GM19438 (cell line): ENCODE measurements around the gene CCDC60.
"Not testable (repeated sequence)": the region's sequence is repeated elsewhere in the genome, so short reads cannot be mapped to it uniquely, and the experiment has no call there.

ENCODE experiments used
- ATAC-seq: cut with Tn5 transposase; IDR thresholded peaks from one replicate; pipeline ENCODE4 v1.9.1; 2021; ENCODE audit warnings: low read depth; ENCODE audit not compliant: unreplicated experiment

CCDC60 gene

GRCh38 chr12:119338593-119339363 lies 4.2 kb downstream of the CCDC60 start:
- ATAC-seq, result no peak

- no peak for ATAC-seq
These were observed 6.0 kb downstream of the CCDC60 start for GRCh38 chr12:119340578-119340977.

- no peak for ATAC-seq
These were observed 6.5 kb downstream of the CCDC60 start for GRCh38 chr12:119341020-119341419.

DNA sequence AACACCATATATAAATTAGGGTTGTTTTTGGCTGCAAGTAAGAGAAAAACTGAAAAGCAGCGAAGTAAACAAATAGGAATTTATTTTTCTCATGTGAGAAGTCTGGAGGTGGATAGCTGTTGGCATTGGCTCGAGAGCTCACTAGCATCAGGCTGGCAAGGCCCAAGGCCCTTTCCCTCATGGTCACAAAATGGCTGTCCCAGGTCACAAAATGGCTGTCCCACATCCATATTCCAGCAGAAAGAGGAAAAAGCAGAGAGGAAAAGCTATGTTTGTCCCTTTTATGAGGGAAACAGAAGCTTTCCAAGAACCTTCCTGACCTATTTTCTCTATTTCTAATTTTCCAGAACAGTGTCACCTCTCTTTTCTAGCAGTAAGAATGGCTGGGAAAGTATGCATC lies 7.5 kb downstream of the CCDC60 start:
- ATAC-seq, result no peak

DNA sequence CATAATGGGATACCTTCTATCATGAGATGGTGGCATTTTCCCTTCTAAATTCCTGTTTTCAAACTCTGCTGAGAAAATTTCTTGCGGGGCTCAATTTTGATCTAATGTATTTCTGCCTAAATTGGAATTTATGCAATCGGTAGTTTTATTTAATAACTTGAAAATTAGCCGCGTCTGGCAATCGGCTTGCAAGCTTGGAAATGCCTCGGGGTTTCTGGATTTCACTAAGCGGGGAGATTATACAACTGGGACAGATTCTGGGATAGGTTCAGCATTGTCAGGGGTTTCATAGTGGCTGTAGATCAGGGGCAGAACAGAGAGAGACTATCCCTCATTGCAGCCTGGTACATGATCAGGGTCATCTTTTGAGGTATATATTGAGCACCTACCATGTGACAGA lies 8.6 kb downstream of the CCDC60 start:
- ATAC-seq, result no peak

GRCh38 chr12:119354172-119354571 lies 19.6 kb downstream of the CCDC60 start:
- no peak for ATAC-seq

DNA sequence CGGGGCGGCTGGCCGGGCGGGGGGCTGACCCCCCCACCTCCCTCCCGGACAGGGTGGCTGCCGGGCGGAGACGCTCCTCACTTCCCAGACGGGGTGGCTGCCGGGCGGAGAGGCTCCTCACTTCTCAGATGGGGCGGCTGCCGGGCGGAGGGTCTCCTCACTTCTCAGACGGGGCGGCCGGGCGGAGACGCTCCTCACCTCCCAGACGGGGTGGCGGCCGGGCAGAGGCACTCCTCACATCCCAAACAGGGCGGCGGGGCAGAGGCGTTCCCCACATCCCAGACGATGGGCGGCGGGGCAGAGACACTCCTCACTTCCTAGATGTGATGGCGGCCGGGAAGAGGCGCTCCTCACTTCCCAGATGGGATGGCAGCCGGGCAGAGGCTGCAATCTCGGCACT lies 25.8 kb downstream of the CCDC60 start:
- not testable (repeated sequence) for ATAC-seq

DNA sequence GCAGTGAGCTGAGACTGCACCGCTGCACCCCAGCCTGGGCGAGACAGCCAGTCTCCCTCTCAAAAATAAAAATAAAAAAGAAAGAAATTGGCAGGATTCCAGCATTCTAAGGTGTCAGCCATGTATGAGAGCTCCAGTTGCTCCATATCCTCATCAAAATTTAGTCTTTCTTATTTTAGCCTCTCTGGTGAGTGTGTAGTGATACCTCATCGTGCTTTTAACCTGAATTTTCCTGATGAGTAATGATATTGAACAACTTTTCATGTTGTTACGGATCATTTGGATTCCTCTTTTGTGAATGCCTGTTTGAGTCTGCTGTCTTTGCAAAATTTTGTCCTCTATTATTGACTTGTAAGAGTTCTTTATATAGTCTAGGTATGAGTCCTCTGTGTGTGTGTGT lies 28.5 kb downstream of the CCDC60 start:
- ATAC-seq, result no peak

- no peak for ATAC-seq
These were observed 29.0 kb downstream of the CCDC60 start for GRCh38 chr12:119363490-119363889.

GRCh38 chr12:119365451-119365850 lies 30.9 kb downstream of the CCDC60 start:
- ATAC-seq, result no peak

DNA sequence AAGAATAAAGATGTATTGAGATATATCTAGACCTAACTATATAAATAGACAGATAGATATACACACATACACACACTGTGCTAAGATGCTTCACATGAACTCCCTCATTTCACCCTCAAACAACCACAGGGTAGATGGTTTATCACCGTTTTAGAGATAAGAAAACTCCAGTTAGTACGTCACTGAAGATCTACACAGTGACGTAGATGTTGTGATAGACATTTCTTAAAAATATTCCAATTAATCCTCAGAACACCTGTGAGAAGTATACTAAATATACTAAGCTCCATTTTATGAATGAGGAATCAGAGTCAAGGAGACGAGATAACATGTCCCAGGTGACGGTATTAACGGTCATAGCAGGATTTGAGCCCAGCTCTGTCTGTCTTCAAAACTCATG lies 31.5 kb downstream of the CCDC60 start:
- no peak for ATAC-seq

DNA sequence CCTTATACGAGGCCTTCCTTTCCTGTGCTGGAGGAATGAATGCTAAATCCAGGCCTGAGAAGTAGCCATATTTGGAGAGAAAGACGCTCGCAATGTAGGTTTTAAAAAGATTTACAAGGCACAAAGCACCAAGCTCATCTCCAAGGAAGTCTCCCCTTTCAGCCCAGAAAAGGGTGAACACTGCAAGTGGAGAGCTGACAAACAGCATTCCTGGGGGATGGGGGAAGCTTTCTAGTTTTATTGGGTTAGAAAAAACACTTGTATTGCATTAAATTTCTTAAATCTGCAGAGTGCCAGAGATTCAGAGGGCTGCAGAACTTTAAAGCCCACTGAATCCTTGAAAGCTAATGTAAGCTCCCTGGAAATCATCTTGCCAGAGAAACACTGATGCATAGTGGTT lies 34.6 kb downstream of the CCDC60 start:
- ATAC-seq, result no peak

- no peak for ATAC-seq
These were observed 35.5 kb downstream of the CCDC60 start for GRCh38 chr12:119369907-119370546.

- ATAC-seq, result no peak
These were observed 38.0 kb downstream of the CCDC60 start for GRCh38 chr12:119372540-119372939.

DNA sequence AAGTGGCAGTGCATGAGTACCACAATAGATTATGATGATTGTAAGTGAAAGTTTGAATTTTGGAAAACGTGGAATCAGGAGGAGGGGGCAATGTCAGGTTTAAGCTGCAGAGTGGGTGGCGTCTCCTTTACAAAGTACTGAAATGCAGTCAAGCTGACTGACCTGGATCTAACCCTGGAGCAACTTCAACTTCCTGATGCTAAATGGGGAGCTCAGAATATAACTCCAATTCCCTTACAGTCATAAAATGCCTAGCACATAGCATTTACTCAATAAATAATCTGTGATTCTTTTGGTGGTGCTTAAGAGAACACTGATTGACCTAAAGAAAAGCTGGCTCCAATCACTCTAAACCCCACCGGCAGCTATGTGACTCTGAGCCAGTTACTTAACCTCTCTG lies 38.5 kb downstream of the CCDC60 start:
- no peak for ATAC-seq

GRCh38 chr12:119373666-119374065 lies 39.1 kb downstream of the CCDC60 start:
- no peak for ATAC-seq

DNA sequence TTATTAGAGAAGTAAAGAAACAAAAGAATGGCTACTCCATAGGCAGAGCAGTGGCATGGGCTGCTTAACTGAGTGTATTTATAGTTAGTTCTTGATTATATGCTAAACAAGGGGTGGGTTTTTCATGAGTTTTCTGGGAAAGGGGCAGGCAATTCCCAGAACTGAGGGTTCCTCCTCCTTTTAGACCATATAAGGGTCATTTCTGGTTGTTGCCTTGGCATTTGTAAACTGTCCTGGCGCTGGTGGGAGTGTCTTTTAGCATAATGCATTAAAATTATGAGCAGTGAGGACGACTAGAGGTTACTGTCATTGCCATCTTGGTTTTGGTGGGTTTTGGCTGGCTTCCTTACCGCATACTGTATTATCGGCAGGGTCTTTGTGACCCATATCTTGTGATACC lies 40.1 kb downstream of the CCDC60 start:
- ATAC-seq, result no peak

- peak; percentile 90 for ATAC-seq
These were observed 40.8 kb downstream of the CCDC60 start for GRCh38 chr12:119375075-119375882.

DNA sequence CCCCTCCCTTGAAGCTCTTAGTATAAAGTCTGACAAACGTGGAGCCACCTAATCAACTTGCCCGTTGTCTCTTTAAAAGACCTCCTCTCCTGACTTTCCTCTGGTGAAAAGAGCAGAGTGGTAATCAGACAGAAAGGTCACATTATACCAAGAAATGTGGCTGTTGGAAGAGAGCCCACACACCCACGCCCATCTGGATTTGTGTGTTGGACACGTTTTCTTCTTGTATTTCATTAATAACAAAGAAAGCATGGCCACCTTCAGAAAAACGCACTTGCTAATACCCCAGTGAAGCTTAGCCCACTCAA lies 41.3 kb downstream of the CCDC60 start:
- ATAC-seq, result no peak

- ATAC-seq, result no peak
These were observed 44.4 kb downstream of the CCDC60 start for GRCh38 chr12:119378903-119379302.

DNA sequence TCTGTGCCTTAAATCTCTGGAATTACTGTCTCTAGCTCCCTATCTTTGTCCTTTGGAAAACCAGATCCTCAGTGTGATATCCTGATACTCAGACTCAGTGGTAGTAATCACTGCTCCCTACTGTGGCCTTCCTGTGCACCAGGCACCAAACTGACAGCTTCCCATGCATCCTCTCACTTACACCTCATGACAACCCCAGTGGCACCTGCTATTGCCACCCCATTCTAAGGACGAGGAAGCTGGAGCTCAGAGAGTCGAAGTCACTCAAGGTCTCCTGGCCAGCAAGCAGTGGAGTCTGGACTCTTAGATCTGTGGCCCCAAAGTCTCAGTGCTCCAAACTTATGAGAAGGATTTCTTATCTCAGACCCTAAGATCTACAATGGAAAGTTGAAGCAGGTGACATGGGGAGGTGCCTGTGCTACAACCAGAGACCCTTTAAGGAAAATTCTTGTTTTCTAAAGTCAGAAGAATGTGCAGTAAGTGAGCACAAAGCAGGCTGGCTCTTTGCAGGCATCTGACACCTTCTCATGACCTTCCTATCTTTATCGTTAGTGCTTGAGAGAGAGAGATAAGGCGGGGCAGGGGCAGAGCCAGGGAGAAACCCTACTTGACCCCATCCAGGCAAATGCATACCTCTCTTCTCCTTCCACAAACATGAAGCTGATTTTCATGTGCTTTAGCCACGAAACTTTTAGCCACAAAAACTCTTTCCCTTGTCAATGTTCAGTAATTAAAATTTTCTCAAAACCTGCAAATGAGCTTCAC lies 47.1 kb downstream of the CCDC60 start:
- no peak for ATAC-seq
